NCI-H2227 (cell line): Measurements from ENCODE around the gene CDCA8.
"Not testable (repeated sequence)": the region's sequence is repeated elsewhere in the genome, so short reads cannot be mapped to it uniquely, and the experiment has no call there.

Experiments used
- DNase-seq: peaks from one replicate; lab custom pipeline; 2025; ENCODE audit not compliant: unreplicated experiment; lab: John Stamatoyannopoulos, UW

CDCA8 gene

DNA sequence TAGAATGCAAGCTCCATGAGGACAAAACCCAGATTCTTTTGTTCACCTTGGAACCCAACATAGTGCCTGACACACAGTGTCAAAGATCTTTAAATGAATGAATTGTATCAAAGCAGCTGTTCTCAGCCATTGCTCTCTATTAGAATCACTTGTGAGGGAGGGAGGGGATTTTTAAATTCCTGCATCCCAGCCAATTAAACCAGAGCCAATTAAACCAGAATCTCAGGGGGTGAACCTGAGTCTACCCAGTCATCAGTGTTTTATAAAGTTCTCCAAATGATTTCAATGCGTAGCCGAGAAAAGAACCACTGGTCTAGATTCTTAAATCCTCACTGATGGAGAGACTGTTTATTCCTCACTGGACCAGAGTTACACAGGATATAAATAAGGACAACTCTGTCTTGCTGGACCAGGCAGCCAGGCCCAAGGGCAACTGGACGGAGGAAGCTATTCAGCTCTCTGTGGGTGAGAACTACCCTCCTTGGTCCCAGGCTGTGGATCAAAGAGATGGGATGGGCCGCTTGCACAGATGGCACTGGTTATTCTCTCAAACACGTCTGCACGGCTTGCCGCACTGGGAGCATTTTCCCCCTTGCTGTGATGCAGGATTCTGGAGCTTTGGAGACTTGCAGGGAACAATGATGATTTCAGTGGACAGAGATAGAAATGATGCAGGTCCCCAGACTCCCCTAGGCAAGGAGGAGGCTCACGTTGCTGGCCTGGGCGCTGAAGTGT is 20.0 kb upstream of the CDCA8 start:
- no peak for DNase-seq

DNA sequence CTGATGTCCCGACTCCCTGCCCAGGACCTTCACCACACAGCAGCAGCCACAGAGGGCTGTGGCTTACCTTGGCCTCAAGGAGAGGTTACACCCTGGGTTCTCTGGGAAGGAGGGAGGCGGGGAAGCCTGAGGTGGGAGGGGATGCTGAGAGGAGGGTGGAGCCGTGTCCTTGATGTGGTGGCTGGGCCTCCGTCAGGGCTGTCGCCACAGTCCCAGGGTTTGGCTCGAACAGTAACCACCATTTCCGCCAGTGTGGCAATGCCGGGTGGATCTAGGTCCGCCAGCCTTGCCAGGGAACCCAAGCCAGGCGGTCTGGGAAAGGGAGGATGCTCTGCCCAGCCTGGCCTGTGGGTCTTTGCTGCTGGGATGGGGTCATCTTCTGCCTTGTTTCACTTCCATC is 18.4 kb upstream of the CDCA8 start:
- DNase-seq = no peak

DNA sequence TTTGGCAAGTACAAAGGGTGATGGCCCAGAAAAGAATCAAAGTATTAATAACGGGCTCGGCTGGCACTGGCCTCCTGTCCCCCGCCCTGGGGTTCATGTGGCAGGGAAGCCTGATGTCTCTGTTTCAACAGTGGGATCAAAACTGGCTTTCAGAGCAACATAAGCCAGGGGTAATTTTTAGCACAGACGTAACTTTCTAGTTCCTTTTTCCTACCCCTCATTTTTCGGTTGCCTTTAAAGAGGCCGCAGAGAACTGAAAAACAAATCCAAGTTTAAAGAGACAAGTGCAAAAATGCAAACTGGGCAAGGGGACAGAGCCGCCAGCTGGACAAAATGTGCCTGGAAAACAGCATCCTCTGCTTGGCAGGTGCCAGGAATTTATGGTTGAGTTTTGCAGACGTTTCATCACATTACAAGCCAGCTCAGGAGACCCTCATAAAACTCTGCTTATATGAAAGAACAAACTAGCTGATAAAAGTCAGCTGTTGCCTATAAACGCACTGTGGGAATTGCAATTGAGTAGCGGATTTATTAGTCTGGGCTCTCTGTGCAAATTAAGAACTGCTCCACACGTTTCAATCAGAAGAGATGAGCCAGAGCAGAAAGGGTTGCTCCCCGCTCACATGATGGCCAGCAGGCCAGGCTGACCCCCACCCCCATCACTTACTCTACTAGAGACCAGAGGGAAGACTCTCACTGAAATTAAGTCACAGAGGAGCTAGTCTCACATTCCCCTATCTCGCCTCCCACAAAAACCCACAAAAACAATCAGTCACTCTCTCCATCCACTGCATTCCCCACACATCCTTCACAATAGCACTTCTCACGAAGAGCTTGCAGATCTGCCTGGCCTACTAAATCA is 15.8 kb upstream of the CDCA8 start:
- no peak for DNase-seq

DNA sequence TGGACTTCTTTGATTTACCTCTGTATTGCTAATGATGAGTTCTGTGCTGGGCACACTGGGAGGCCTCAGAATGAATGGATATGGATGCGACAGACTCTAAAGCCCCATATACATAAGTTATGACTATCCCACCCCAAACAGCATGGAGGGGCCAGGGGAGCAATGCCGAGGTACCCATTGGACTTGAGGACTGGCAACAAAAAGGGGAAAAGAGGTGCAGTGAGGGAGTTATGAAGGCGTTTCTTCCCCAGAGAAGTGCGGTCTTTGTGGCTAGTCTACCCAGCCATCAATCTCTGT is 15.2 kb upstream of the CDCA8 start:
- DNase-seq = no peak

DNA sequence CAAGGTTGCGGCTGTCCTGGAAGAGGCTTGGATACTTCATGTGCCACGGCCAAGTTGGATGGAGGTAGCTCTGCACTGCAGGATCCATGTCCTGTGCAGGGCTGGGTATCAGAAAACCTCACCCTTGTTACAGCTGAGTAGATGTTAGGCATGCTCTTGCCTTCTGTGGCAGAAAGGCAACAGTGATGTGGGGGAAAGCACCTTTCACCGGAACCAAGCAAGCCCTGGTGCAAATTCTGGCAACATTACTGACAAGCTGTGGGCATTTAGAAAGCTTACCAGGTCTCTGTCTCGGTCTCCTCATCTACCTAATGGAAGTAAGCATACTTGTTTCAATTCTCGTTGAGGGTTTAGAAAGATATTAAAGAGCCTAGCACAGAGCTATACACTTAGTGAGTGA is 14.5 kb upstream of the CDCA8 start:
- DNase-seq = no peak

DNA sequence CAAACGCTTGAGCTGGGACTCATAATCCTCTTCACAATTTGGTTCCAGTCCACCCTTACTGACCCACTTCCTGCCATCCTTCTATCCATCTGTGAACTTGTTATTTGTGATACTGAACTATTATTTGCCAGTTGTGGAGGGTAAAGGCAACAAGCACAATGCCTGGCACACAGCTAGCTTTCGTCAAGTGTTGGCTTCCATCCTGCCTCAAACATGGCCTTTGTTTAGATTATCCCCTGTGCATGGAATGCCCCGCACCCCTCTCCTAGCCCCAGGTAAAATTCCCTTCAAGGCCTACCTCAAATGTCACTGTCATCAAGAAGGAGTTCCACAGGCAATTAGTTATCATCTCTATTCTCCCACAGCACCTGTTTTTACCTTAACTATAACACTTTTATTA is 11.4 kb upstream of the CDCA8 start:
- DNase-seq = no peak

DNA sequence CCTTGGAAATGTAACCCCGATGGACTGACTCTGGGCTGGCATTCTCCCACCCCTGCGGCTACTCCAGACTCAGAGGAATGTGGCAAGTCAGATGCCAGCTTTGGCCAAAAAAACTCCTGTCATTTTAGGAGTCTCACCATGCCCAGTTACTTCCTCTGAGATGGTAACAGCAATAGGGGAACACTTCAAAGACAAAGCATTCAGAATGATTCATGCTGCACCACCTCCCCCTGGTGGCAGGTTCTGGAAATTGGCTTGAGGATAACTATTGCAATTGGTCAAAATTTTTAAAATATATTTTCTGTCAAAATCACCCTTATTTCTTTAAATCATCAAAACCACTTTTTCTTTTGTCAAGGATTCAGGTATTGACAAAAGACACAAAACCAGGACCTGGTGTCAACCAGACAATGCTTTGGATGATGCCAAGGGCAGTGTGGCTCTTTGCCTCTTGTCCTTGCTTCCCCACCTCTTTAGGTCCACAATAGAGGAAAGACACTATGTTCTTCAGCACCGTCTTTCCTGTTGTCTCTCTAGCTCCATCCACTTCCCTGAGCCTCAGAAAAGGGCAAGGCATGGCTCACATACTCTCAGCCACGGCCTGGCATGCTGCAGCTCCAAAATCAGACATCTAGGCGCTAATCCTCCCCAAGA is 9.9 kb upstream of the CDCA8 start:
- DNase-seq = peak; percentile 74

DNA sequence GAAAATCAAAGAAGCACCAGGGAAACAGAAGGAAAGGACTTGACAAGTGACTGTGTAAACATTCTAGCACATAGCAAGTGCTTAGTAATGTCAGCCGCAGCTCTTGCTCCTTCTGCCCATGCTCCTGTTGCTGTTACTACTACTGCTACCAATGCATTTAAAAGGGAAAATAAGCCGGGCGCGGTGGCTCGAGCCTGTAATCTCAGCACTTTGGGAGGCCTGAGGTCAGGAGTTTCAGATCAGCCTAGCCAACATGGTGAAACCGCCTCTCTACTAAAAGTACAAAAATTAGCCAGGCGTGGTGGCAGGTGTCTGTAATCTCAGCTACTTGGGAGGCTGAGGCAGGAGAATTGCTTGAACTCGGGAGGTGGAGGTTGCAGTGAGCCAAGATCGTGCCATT is 8.1 kb upstream of the CDCA8 start:
- DNase-seq = not testable (repeated sequence)

DNA sequence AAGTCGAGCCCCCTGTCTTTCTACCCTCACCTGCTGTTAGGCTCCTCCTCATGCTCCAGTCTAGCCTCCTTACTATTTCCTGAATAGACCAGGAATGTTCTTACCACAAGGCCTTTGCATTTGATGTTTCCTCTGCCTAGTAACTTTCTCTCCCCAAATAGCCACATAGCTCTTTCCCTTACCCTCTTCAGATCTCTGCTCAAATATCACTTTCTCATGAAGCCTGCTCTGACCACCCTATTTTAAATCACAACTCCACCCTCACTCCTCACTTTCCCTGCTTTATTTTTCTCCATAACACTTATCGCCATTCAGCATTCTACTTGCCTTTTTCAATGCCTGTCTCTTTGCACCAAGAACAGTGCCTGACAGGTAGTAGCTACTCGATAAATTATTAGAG is 6.6 kb upstream of the CDCA8 start:
- DNase-seq = no peak

DNA sequence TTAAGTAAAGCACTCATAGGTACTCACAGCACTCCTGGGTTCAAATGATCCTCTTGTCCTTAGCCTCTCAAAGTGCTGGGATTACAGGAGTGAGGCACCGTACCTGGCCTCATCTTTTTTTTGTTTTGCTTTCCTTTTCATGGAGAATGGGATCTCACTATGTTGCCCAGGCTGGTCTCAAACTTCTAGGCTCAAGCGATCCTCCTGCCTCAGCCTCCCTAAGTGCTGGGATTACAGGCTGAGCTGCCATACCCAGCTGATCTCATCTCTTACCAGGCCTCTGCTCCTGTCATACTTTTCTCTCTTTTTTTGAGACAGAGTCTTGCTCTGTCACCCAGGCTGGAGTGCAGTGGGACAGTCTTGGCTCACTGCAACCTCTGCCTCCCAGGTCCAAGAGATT is 4.6 kb upstream of the CDCA8 start:
- not testable (repeated sequence) for DNase-seq

DNA sequence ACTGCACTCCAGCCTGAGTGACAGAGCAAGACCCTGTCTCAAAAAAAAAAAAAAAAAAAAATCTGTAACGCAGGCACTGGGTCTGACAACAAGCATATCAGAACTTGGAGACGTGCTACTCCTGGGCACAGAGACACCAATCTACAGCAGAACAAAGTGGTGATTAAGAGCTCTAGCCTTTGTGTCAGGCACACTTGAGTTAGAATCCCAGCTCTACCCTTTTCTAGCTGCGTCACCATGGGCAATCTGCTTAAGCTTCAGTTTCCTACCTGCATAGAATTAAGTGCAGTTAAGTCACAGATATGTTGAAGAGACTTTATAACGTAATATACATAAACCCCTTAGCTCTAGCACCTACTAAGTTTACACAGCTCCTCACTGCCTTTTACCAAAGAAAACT is 3.4 kb upstream of the CDCA8 start:
- no peak for DNase-seq

DNA sequence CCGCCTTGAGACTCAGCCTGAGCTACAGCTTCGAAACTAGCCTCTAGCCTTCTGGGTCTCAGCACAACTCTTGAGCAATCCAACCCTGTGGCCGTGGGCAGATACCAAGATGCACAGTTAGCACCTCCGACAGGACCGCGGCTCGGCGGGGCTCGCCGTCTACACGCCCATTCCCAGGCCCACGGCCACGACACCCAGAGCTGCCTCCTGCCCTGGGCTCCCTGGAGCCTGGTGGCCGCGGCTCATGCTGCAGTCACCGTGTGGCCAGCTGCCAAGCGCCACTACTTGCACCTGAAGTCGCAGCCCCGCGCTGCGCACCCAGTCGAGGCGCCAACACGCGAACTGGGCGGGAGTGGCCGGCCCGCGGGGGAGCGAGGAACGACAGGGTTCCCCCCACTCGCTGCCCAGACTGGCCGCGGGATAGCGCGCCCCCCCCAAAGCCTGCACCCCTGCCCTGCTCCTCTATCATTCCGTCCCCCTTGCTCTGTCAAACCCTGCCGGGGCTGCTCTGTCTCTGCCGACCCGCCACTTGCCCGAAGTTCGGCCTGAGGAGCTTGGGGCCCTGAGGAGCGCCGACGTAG is 729 bp upstream of the CDCA8 start:
- DNase-seq = peak; percentile 50

DNA sequence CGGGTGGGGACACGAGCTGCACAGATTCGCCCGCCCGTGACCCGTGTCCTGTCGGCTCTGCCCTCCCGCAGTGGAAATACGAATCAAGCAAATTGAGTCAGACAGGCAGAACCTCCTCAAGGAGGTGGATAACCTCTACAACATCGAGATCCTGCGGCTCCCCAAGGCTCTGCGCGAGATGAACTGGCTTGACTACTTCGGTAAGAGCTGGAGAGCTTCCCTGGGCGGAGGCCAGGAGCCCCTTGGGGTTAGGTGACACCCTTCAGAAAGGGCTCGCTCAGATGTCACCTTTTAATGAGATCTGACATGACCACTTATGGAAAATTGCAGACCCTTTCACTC is 489 bp downstream of the CDCA8 start:
- DNase-seq = peak; percentile 57

DNA sequence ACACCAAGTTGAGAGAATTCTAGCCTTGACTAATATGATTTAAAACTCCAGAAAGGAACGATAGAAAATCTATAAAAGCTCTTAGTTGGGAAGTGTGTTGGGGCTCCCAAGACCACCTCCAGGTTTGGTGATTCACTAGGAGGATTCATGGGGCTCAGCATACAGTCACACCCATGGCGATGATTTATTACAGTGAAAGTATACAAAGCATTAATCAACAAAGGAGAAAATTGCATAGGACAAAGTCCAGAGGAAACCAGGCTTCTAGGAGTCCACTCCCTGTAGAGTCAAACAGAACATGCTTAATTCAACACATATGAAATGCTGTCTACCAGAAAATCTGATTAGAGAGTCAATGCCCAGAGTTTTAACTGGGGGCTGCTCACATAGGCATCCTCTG is 4.8 kb downstream of the CDCA8 start:
- peak; percentile 12 for DNase-seq

DNA sequence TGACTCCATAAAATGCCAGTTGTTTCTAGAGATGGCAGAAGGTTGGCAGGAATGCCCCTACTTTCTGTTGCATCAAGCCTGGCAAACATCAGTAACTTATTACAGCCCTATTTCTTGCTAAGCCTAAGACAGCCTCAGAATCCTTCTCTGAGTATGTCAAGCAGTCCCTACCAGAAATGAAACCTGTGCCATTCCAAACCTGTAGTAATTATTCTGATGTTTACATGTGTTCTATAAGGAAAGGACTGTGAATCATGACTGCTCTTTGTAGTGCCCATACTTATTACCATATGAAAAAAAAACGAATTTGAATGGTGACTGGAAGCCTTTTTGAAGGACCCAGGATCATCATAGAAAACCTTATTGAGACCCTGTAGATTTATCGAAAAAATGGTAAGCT is 5.4 kb downstream of the CDCA8 start:
- DNase-seq = no peak

DNA sequence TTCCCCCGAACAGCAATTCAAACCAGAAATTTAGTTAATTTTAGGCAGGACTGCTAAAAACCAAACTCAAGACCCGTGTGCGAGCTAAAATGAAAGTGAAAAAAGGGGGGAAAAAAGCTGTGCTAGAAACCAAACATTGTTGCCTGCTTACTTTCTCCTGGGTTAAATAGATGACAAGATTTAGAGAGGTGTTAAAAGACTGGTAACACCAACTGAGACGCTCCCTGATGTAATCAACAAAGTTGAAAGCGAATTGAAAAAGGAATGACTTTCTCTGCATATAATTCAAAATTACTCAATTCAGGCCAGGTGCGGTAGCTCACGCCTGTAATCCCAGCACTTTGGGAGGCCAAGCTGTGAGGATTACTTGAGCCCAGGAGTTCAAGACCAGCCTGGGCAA is 6.8 kb downstream of the CDCA8 start:
- no peak for DNase-seq

DNA sequence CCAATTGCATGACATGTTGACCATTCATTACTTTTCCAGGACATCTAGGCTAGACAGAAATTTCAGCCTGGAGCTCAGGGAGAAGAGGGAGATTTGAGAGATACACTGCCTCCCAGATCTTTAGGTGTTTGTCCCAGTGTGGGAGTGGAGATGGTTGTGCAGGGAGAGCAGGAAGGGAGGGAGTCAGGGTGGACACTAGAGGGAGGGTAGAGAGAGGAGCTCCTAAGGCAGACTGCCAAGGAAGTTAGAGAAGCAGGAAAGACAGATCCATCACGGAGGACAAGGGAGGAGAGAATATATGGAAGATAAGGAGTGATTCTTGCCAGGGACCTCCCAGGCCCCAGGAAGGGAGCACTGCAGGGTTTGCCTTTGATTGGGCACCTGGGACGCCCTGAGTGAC is 8.7 kb downstream of the CDCA8 start:
- DNase-seq = no peak

DNA sequence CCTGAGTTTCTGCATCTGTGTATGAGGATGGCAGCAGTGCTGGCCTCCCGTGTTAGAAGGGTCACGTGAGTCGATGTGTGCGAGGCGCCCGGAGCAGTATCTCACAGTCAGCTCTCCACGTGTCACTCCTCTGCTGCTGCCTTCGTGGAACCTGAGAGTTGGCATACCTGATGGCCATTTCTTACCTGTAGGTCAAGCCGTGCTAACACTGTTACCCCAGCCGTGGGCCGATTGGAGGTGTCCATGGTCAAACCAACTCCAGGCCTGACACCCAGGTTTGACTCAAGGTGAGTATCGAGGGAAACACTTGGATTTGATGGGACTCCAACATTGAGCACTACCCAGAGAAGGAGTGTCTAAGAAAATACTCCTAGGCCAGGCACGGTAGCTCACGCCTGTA is 10.7 kb downstream of the CDCA8 start:
- no peak for DNase-seq

DNA sequence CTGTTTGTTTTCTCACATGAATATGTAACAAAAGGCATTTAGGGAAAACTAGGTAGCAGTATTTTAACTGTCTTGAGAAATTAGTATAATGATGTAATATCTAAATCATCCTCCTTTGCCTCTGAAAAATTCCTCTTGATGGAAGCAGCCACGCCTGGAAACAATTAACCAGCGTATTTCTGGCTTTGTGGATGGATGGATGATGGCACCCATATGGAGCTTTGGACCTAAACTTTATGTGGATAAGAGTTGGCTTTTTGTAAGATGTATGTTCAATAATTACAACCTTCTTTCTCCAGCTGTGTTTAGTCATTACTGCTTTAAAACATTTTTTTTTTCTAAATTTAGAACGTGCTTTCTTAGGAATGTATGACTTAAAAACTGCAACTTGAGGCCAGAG is 12.7 kb downstream of the CDCA8 start:
- DNase-seq = no peak

DNA sequence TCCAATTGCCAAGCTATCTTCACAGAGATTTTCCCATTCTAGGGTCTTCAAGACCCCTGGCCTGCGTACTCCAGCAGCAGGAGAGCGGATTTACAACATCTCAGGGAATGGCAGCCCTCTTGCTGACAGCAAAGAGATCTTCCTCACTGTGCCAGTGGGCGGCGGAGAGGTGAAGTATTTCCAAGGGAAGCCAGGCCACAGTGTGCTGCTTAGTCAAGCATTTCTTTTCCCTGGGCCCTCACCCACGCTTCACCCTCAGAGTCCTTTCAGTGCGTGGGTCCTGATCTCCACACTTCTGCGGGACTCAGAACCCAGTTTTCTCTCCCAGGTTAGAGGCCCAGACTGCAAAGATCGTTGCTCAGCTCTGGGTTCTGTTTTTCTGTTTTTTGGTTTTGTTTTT is 13.1 kb downstream of the CDCA8 start:
- no peak for DNase-seq

DNA sequence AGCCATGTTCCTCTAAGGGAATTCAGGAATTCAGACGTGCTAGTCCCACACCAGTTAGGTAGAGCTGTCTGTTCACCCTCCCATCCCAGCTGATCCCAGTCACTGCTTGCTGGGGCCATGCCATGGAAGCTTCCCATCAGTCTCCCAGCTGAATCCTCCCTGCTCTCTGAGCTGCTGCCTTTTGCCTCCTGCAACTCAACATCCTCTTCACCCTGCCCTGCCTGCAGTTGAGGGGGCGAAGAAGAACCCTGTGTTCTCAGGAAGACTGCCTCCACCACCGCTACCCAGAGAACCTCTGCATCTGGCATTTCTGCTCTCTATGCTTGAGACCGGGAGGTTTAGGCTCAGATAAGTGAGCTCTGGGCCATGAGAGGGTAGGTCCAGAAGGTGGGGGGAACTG is 16.2 kb downstream of the CDCA8 start:
- DNase-seq = no peak

DNA sequence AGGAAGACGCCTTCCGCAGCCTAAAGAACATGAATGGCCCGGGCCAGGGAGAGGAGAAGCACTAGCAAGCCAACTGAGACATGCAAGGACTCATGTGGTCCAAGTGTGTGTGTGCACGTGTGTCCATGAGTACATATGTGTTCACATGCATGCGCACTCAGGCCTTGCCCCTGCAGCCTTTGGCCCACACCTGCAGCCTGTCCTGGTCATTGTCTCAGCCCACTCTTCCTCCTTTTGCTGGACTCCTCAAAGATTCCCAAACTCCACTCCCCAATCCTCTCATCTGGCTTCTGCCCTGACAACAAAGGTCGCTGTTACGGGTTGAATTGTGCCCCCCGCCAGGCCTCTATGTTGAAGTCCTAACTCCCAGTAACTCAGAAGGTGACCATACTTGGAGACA is 21.9 kb downstream of the CDCA8 start:
- DNase-seq = no peak
